ENCODE data around the gene PTAFR. TPM values are rescaled to one million over a fixed set of nuclear protein-coding genes. Genes with fewer than 3 reads are reported as not detected.

The PTAFR gene
- total RNA-seq, 1 donor from 2014 or later: 0.21 TPM

GRCh38 chr1:28170001-28170596 lies 6.4 kb downstream of the PTAFR start:
- no peaks in the 10 kb centered on the region for H3K36me3 Mint-ChIP-seq (ENCODE audit: low read depth)
- H3K27ac Mint-ChIP-seq: no peak overlapping the region
- H3K4me3 Mint-ChIP-seq (ENCODE audit: low read depth): no peak overlapping the region
- H3K9me3 Mint-ChIP-seq: peaks cover 8% of the 10 kb centered on the region
- peaks cover 39% of the 10 kb centered on the region for H3K4me1 Mint-ChIP-seq (ENCODE audit: low read depth)
- H3K27me3 Mint-ChIP-seq (ENCODE audit: low read depth): peaks cover 47% of the 10 kb centered on the region
- DNase-seq (ENCODE audit: low spot score): no peak
- intact Hi-C loops (cut with micrococcal nuclease): no loop called here

- intact Hi-C loops (cut with micrococcal nuclease): no loop called here
- no peak overlapping the region for H3K27ac Mint-ChIP-seq
- no peak overlapping the region for H3K4me3 Mint-ChIP-seq (ENCODE audit: low read depth)
- H3K4me1 Mint-ChIP-seq (ENCODE audit: low read depth): peaks cover 7% of the 10 kb centered on the region
- H3K27me3 Mint-ChIP-seq (ENCODE audit: low read depth): peaks cover 74% of the 10 kb centered on the region
- H3K9me3 Mint-ChIP-seq: peaks cover 8% of the 10 kb centered on the region
- H3K36me3 Mint-ChIP-seq (ENCODE audit: low read depth): no peaks in the 10 kb centered on the region
- DNase-seq (ENCODE audit: low spot score): no peak
Measured at GRCh38 chr1:28163496-28164161, 12.9 kb downstream of the PTAFR start.

GRCh38 chr1:28162151-28162550 lies 14.3 kb downstream of the PTAFR start:
- Mint-ChIP-seq H3K9me3 (peaks cover 8% of the 10 kb centered on the region), H3K27ac (no peak overlapping the region), H3K36me3 (ENCODE audit: low read depth) (no peaks in the 10 kb centered on the region), H3K4me1 (ENCODE audit: low read depth) (peaks cover 2% of the 10 kb centered on the region), H3K27me3 (ENCODE audit: low read depth) (peaks cover 76% of the 10 kb centered on the region), H3K4me3 (ENCODE audit: low read depth) (no peak overlapping the region)
- DNase-seq (ENCODE audit: low spot score): no peak
- intact Hi-C loops (cut with micrococcal nuclease): no loop called here

GRCh38 chr1:28161751-28162150 lies 14.7 kb downstream of the PTAFR start:
- Mint-ChIP-seq H3K4me3 (ENCODE audit: low read depth) (no peak overlapping the region), H3K27me3 (ENCODE audit: low read depth) (peaks cover 73% of the 10 kb centered on the region), H3K9me3 (peaks cover 6% of the 10 kb centered on the region), H3K27ac (no peak overlapping the region), H3K36me3 (ENCODE audit: low read depth) (no peaks in the 10 kb centered on the region), H3K4me1 (ENCODE audit: low read depth) (no peaks in the 10 kb centered on the region)
- intact Hi-C loops (cut with micrococcal nuclease): no loop called here
- no peak for DNase-seq (ENCODE audit: low spot score)

- DNase-seq (ENCODE audit: low spot score): no peak
Measured at GRCh38 chr1:28160782-28161266, 15.7 kb downstream of the PTAFR start.

GRCh38 chr1:28159680-28160079 lies 16.8 kb downstream of the PTAFR start:
- no peaks in the 10 kb centered on the region for H3K36me3 Mint-ChIP-seq (ENCODE audit: low read depth)
- intact Hi-C loops (cut with micrococcal nuclease): no loop called here
- H3K4me3 Mint-ChIP-seq (ENCODE audit: low read depth): no peak overlapping the region
- no peak for DNase-seq (ENCODE audit: low spot score)
- H3K27me3 Mint-ChIP-seq (ENCODE audit: low read depth): peaks cover 74% of the 10 kb centered on the region
- no peaks in the 10 kb centered on the region for H3K4me1 Mint-ChIP-seq (ENCODE audit: low read depth)
- H3K9me3 Mint-ChIP-seq: no peaks in the 10 kb centered on the region
- H3K27ac Mint-ChIP-seq: no peak overlapping the region

More at GRCh38 chr1:28160782-28161266, 15.7 kb downstream of the PTAFR start:
- no peaks in the 10 kb centered on the region for H3K4me1 Mint-ChIP-seq (ENCODE audit: low read depth)
- H3K27me3 Mint-ChIP-seq (ENCODE audit: low read depth): peaks cover 71% of the 10 kb centered on the region
- no peaks in the 10 kb centered on the region for H3K36me3 Mint-ChIP-seq (ENCODE audit: low read depth)
- intact Hi-C loops (cut with micrococcal nuclease): no loop called here
- H3K4me3 Mint-ChIP-seq (ENCODE audit: low read depth): no peak overlapping the region
- peaks cover 3% of the 10 kb centered on the region for H3K9me3 Mint-ChIP-seq
- no peak overlapping the region for H3K27ac Mint-ChIP-seq

GRCh38 chr1:28159243-28159642 lies 17.2 kb downstream of the PTAFR start:
- Mint-ChIP-seq H3K36me3 (ENCODE audit: low read depth) (no peaks in the 10 kb centered on the region), H3K4me3 (ENCODE audit: low read depth) (no peak overlapping the region), H3K27me3 (ENCODE audit: low read depth) (peaks cover 73% of the 10 kb centered on the region), H3K27ac (no peak overlapping the region), H3K9me3 (no peaks in the 10 kb centered on the region), H3K4me1 (ENCODE audit: low read depth) (no peaks in the 10 kb centered on the region)
- DNase-seq (ENCODE audit: low spot score): no peak
- intact Hi-C loops (cut with micrococcal nuclease): no loop called here

GRCh38 chr1:28157894-28158293 lies 18.6 kb downstream of the PTAFR start:
- H3K4me3 Mint-ChIP-seq (ENCODE audit: low read depth): no peak overlapping the region
- no peak for DNase-seq (ENCODE audit: low spot score)
- H3K27me3 Mint-ChIP-seq (ENCODE audit: low read depth): peaks cover 66% of the 10 kb centered on the region
- no peaks in the 10 kb centered on the region for H3K4me1 Mint-ChIP-seq (ENCODE audit: low read depth)
- intact Hi-C loops (cut with micrococcal nuclease): no loop called here
- H3K9me3 Mint-ChIP-seq: no peaks in the 10 kb centered on the region
- no peak overlapping the region for H3K27ac Mint-ChIP-seq
- H3K36me3 Mint-ChIP-seq (ENCODE audit: low read depth): no peaks in the 10 kb centered on the region

- no peak for DNase-seq (ENCODE audit: low spot score)
- no peaks in the 10 kb centered on the region for H3K9me3 Mint-ChIP-seq
- H3K4me3 Mint-ChIP-seq (ENCODE audit: low read depth): no peak overlapping the region
- peaks cover 57% of the 10 kb centered on the region for H3K27me3 Mint-ChIP-seq (ENCODE audit: low read depth)
- no peaks in the 10 kb centered on the region for H3K36me3 Mint-ChIP-seq (ENCODE audit: low read depth)
- intact Hi-C loops (cut with micrococcal nuclease): no loop called here
- no peaks in the 10 kb centered on the region for H3K4me1 Mint-ChIP-seq (ENCODE audit: low read depth)
- H3K27ac Mint-ChIP-seq: no peak overlapping the region
Measured at GRCh38 chr1:28156821-28157220, 19.7 kb downstream of the PTAFR start.

- Mint-ChIP-seq H3K9me3 (no peaks in the 10 kb centered on the region), H3K27ac (no peak overlapping the region), H3K4me3 (ENCODE audit: low read depth) (no peak overlapping the region), H3K4me1 (ENCODE audit: low read depth) (no peaks in the 10 kb centered on the region), H3K27me3 (ENCODE audit: low read depth) (peaks cover 54% of the 10 kb centered on the region), H3K36me3 (ENCODE audit: low read depth) (no peaks in the 10 kb centered on the region)
- intact Hi-C loops (cut with micrococcal nuclease): no loop called here
- DNase-seq (ENCODE audit: low spot score): no peak
Measured at GRCh38 chr1:28155628-28156027, 20.9 kb downstream of the PTAFR start.

- Mint-ChIP-seq H3K27me3 (ENCODE audit: low read depth) (peaks cover 59% of the 10 kb centered on the region), H3K27ac (no peak overlapping the region), H3K4me1 (ENCODE audit: low read depth) (no peaks in the 10 kb centered on the region), H3K36me3 (ENCODE audit: low read depth) (no peaks in the 10 kb centered on the region), H3K9me3 (no peaks in the 10 kb centered on the region), H3K4me3 (ENCODE audit: low read depth) (no peak overlapping the region)
- DNase-seq (ENCODE audit: low spot score): no peak
- intact Hi-C loops (cut with micrococcal nuclease): no loop called here
Measured at GRCh38 chr1:28154078-28154594, 22.4 kb downstream of the PTAFR start.

GRCh38 chr1:28150125-28150780 lies 26.2 kb downstream of the PTAFR start:
- Mint-ChIP-seq H3K4me1 (ENCODE audit: low read depth) (no peaks in the 10 kb centered on the region), H3K36me3 (ENCODE audit: low read depth) (no peaks in the 10 kb centered on the region), H3K4me3 (ENCODE audit: low read depth) (no peak overlapping the region), H3K27me3 (ENCODE audit: low read depth) (peaks cover 53% of the 10 kb centered on the region), H3K27ac (no peak overlapping the region), H3K9me3 (no peaks in the 10 kb centered on the region)
- no peak for DNase-seq (ENCODE audit: low spot score)
- intact Hi-C loops (cut with micrococcal nuclease): no loop called here

- H3K4me1 Mint-ChIP-seq (ENCODE audit: low read depth): peaks cover 10% of the 10 kb centered on the region
- intact Hi-C loops (cut with micrococcal nuclease): no loop called here
- no peaks in the 10 kb centered on the region for H3K9me3 Mint-ChIP-seq
- H3K36me3 Mint-ChIP-seq (ENCODE audit: low read depth): no peaks in the 10 kb centered on the region
- no peak overlapping the region for H3K27ac Mint-ChIP-seq
- H3K4me3 Mint-ChIP-seq (ENCODE audit: low read depth): no peak overlapping the region
- no peak for DNase-seq (ENCODE audit: low spot score)
- peaks cover 55% of the 10 kb centered on the region for H3K27me3 Mint-ChIP-seq (ENCODE audit: low read depth)
Measured at GRCh38 chr1:28148880-28149195, 27.7 kb downstream of the PTAFR start.

Data from activated T-helper 2 cell treated with anti-CD3 and anti-CD28 coated beads, Interferon-gamma antibody, Interleukin-2, Interleukin-4, amounts not matched to agents 10 μg/mL and 5 μg/mL and 100 μg/mL, durations not matched to agents 14 hours and 24 hours and 36 hours (primary cell).